Left ventricle myocardium inferior (tissue), 1 donor: Measurements from ENCODE around the gene NDUFA13. TPM values are rescaled to one million over a fixed set of nuclear protein-coding genes. Genes with fewer than 3 reads are reported as not detected.

ENCODE experiments used
- DNase-seq: peaks from one replicate; pipeline ENCODE4 v3.0.0-alpha.2; 2020
- H3K27ac ChIP-seq: fragments of 200-600 bp; replicated peaks from 2 replicates; pipeline ENCODE4 v1.8.0; 2021
- H3K27me3 ChIP-seq: fragments of 200-600 bp; 2 replicates; pipeline ENCODE4 v1.8.0; 2021; ENCODE audit warnings: low read depth
- H3K36me3 ChIP-seq: fragments of 200-600 bp; 2 replicates; pipeline ENCODE4 v1.8.0; 2021
- H3K4me1 ChIP-seq: fragments of 200-600 bp; 2 replicates; pipeline ENCODE4 v1.8.0; 2021
- H3K4me3 ChIP-seq: fragments of 200-600 bp; 2 replicates; pipeline ENCODE4 v1.8.0; 2021; ENCODE audit warnings: mild to moderate bottlenecking, moderate library complexity
- H3K9me3 ChIP-seq: fragments of 200-600 bp; replicated peaks from 2 replicates; pipeline ENCODE4 v1.8.0; 2021
- CTCF ChIP-seq: fragments of 200-600 bp; IDR thresholded peaks from 2 replicates; pipeline ENCODE4 v1.8.0; 2021; ENCODE audit warnings: antibody characterized with exemption, mild to moderate bottlenecking, borderline replicate concordance
- intact Hi-C: fragments of 100-400 bp; cut with micrococcal nuclease; formaldehyde crosslinking; loops from one replicate; pipeline ENCODE4 v1.11.0; 2022
- total RNA-seq: library from RNA; stranded (reverse); fragmentation: NEBNext Ultra II Directional; extraction: Animal tissue kit (Norgen Biotek cat#: 25700); gene quantifications from one replicate; pipeline ENCODE4 v1.2.1, GENCODE V29; 2021
- donor health status: DM: no; HTN: yes; CAD: no; lungs with severe emphysema.

NDUFA13 gene
- total RNA-seq, 1 donor from 2014 or later, result 1,029 TPM

DNA sequence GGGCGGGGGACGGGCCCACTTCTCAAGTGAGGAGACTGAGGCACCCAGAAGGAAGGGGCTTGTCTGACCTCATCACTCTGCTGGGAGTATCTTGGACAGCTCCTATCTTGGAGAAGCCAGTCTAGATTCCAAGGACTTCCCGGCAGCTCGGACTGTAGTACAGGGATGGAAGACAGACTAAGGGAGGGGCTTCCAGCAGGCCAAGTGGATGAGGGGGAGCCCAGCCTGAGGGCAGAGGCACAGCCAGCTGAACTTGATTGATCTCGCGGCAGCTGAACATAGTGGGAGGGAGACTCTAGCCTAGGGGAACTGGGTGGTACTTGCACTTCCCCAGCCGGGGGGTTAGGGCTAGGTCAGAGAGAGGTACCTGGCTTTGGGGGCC is 22.8 kb downstream of the NDUFA13 start:
- intact Hi-C loops, result loop anchor here (10.0 kb wide), 1 partner anchor 396 kb away; no protein-coding TSS in a partner anchor
- TF ChIP-seq CTCF, result no peak
- Histone ChIP-seq H3K4me3 (peak overlapping the region; percentile 60), H3K27ac (no peak overlapping the region), H3K4me1 (peaks cover 37% of the 10 kb centered on the region), H3K27me3 (peaks cover 64% of the 10 kb centered on the region), H3K9me3 (no peaks in the 10 kb centered on the region), H3K36me3 (no peaks in the 10 kb centered on the region)
- DNase-seq, result no peak

GRCh38 chr19:19539698-19540063 is 23.7 kb downstream of the NDUFA13 start:
- no peaks in the 10 kb centered on the region for H3K9me3 ChIP-seq

GRCh38 chr19:19540064-19540714 is 24.2 kb downstream of the NDUFA13 start:
- Histone ChIP-seq H3K9me3 (no peaks in the 10 kb centered on the region), H3K27ac (no peak overlapping the region), H3K27me3 (peaks cover 78% of the 10 kb centered on the region), H3K4me1 (peaks cover 32% of the 10 kb centered on the region), H3K36me3 (no peaks in the 10 kb centered on the region), H3K4me3 (peak overlapping the region; percentile 44)
- peak; percentile 65 for DNase-seq
- intact Hi-C loops, result no loop called here
- no peak for TF ChIP-seq CTCF

More at GRCh38 chr19:19539698-19540063, 23.7 kb downstream of the NDUFA13 start:
- TF ChIP-seq CTCF, result no peak
- Histone ChIP-seq H3K27ac (no peak overlapping the region), H3K4me1 (peaks cover 32% of the 10 kb centered on the region), H3K36me3 (no peaks in the 10 kb centered on the region), H3K27me3 (peaks cover 73% of the 10 kb centered on the region), H3K4me3 (no peak overlapping the region)
- intact Hi-C loops, result loop anchor here (10.0 kb wide), 1 partner anchor 395 kb away; no protein-coding TSS in a partner anchor
- no peak for DNase-seq

DNA sequence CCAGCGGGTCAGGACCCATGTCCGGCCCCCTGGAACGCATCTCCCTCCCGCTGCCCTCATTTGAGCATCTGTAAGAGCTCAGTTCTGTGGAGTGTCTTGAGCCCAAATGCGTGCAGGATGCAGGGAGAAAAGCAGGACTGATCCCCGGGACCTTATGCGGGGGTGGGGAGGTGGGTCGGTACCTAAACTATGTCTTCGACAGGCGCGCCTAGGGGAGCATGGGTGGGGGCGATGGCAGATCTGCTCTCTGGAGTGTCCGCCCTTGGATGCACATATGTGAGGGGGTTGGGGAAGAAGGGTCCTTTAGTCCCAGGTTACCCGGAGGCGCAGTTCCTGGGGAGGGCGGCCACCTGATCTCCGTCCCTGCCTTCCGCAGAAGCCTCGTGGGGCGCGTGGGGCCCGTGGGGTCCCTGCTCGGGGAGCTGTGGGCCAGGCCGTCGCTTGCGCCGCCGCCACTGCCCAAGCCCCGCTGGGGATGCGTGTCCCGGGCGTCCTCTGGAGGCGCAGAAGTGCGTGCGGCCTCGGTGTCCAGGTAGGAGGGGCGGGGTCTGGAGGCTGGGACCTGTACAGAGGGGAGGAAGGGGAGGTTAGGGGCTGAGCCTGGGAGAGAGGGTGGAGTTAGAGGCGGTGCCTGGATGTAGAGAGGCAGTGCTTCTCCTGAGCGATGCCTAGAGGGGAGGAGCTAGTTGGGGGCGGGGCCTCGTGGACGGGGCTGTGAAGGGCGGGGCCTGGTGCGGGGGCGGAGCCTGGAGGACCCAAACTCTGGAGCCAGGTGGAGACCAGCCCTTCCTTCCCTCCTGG is 24.9 kb downstream of the NDUFA13 start:
- no peak for DNase-seq
- H3K27me3 ChIP-seq, result peaks cover 85% of the 10 kb centered on the region

DNA sequence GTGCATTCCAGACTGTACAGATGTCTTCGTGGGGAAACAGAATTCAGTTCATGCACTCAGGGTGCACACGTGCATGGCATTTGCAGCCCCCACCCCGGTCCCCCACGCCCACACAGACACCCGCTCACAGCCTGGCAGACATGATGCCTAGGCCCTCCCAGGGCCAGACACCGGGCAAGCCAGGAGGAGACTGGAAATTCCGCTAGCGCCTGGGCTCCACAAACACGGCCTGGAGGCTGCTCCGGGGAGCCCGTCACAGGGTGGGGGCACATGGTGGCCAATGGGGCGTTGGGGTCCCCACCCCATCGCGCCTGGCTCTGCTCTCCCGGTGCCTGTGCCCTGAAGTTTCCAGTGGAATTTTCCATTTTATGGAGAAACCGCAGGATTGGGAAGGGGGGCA is 25.6 kb downstream of the NDUFA13 start:
- intact Hi-C loops, result no loop called here
- DNase-seq, result no peak
- Histone ChIP-seq H3K27me3 (peaks cover 89% of the 10 kb centered on the region), H3K36me3 (no peaks in the 10 kb centered on the region), H3K4me1 (peaks cover 32% of the 10 kb centered on the region), H3K27ac (no peak overlapping the region), H3K4me3 (no peak overlapping the region), H3K9me3 (no peaks in the 10 kb centered on the region)
- no peak for TF ChIP-seq CTCF

More for the DNA sequence above, 24.9 kb downstream of the NDUFA13 start:
- Histone ChIP-seq H3K27ac (no peak overlapping the region), H3K36me3 (no peaks in the 10 kb centered on the region), H3K9me3 (no peaks in the 10 kb centered on the region), H3K4me3 (peak overlapping the region; percentile 44), H3K4me1 (peaks cover 32% of the 10 kb centered on the region)
- intact Hi-C loops, result no loop called here
- no peak for TF ChIP-seq CTCF
